Activated T-cell treated with anti-CD3 and anti-CD28 coated beads, Interleukin-2, amount 50 U/mL, for 72 hours (primary cell): ENCODE data around the gene CACNA2D3. TPM values are rescaled to one million over a fixed set of nuclear protein-coding genes. Genes with fewer than 3 reads are reported as not detected.

Experiments
- total RNA-seq, 2 donors: library from RNA; stranded (reverse); gene quantifications; one replicate each; pipeline ENCODE4 v1.2.3, GENCODE V29; 2022

CACNA2D3 gene
- total RNA-seq, 2 donors from 2014 or later = not detected

Other genes starting within 250 kb of the CACNA2D3 start
- 10 to 100 TPM; 39.2 to 47.2 TPM for gene ACTR8, start 240.4 kb upstream of the CACNA2D3 start, total RNA-seq
- gene SELENOK, start 230.7 kb upstream of the CACNA2D3 start, total RNA-seq = 10 to 100 TPM; 60.3 to 77.0 TPM